Breast epithelium (tissue), 3 donors: ENCODE data around the gene ZG16.
"Not testable (repeated sequence)": the region's sequence is repeated elsewhere in the genome, so short reads cannot be mapped to it uniquely, and the experiment has no call there.

ENCODE experiments used
- POLR2A ChIP-seq: fragments of 450-650 bp; IDR thresholded peaks from one replicate; pipeline ENCODE4 v1.6.1; 2016; ENCODE audit warnings: antibody characterized with exemption, mild to moderate bottlenecking, moderate library complexity
- POLR2AphosphoS5 ChIP-seq, 3 donors: sonication (generic); formaldehyde crosslinking; IDR thresholded peaks; one replicate each; pipeline ENCODE4 v1.6.1; 2017; ENCODE audit warnings: antibody characterized with exemption in 3 of 3
- TF ChIP-seq, protein P1 (sequence below), 3 donors: fragments of 450-650 bp; IDR thresholded peaks; one replicate each; pipeline ENCODE4 v1.5.1; 2016 to 2017; ENCODE audit warnings: antibody characterized with exemption in 3 of 3, mild to moderate bottlenecking in 3 of 3, moderate library complexity in 3 of 3

DNA sequence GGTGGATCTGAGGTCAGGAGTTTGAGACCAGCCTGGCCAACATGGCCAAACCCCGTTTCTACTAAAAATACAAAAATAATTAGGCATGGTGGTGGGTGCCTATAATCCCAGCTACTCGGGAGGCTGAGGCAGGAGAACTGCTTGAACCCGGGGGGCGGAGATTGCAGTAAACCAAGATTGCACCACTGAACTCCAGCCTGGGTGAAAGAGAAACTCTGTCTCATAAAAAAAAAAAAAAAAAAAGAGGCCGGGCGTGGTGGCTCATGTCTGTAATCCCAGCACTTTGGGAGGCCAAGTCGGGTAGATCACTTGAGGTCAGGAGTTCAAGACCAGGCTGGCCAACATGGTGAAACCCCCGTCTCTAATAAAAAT is 16.8 kb upstream of the ZG16 start:
- TF ChIP-seq, protein P1, sequence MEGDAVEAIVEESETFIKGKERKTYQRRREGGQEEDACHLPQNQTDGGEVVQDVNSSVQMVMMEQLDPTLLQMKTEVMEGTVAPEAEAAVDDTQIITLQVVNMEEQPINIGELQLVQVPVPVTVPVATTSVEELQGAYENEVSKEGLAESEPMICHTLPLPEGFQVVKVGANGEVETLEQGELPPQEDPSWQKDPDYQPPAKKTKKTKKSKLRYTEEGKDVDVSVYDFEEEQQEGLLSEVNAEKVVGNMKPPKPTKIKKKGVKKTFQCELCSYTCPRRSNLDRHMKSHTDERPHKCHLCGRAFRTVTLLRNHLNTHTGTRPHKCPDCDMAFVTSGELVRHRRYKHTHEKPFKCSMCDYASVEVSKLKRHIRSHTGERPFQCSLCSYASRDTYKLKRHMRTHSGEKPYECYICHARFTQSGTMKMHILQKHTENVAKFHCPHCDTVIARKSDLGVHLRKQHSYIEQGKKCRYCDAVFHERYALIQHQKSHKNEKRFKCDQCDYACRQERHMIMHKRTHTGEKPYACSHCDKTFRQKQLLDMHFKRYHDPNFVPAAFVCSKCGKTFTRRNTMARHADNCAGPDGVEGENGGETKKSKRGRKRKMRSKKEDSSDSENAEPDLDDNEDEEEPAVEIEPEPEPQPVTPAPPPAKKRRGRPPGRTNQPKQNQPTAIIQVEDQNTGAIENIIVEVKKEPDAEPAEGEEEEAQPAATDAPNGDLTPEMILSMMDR (IDR thresholded peaks at IDR 0.05): not testable (repeated sequence)
- not testable (repeated sequence) for TF ChIP-seq POLR2A; POLR2AphosphoS5 (IDR thresholded peaks at IDR 0.05)
